GM12878 (cell line): ENCODE measurements around the gene PTPRJ. TPM values are rescaled to one million over a fixed set of nuclear protein-coding genes. Genes with fewer than 3 reads are reported as not detected.

ENCODE experiments used
- ATF3 ChIP-seq: IDR thresholded peaks from 2 replicates; pipeline ENCODE4 v1.6.1; 2011; ENCODE audit warnings: low read depth, mild to moderate bottlenecking, low read length, moderate library complexity, borderline replicate concordance; ENCODE audit errors: extremely low read depth
- CREB1 ChIP-seq: IDR thresholded peaks from 2 replicates; pipeline ENCODE4 v1.6.1; 2012; ENCODE audit warnings: low read depth, mild to moderate bottlenecking, inconsistent platforms
- CREM ChIP-seq: IDR thresholded peaks from 2 replicates; pipeline ENCODE4 v1.6.1; 2014; ENCODE audit warnings: antibody characterized with exemption, low read depth
- CUX1 ChIP-seq: IDR thresholded peaks from 2 replicates; pipeline ENCODE4 v1.6.1; 2012; ENCODE audit warnings: improper control_type of control experiment, low read depth, low read length; ENCODE audit not compliant: insufficient replicate concordance
- EED ChIP-seq: sonication (generic); IDR thresholded peaks from 2 replicates; pipeline ENCODE4 v1.6.1; 2016; ENCODE audit warnings: antibody characterized with exemption, low read depth
- IRF5 ChIP-seq: fragments of 450-650 bp; IDR thresholded peaks from 2 replicates; pipeline ENCODE4 v1.6.1; 2017; ENCODE audit warnings: borderline replicate concordance
- JUNB ChIP-seq: IDR thresholded peaks from 2 replicates; pipeline ENCODE4 v1.6.1; 2016; ENCODE audit warnings: antibody characterized with exemption, mild to moderate bottlenecking
- RAD51 ChIP-seq: fragments of 450-650 bp; IDR thresholded peaks from 2 replicates; pipeline ENCODE4 v1.6.1; 2016; ENCODE audit warnings: moderate library complexity, mild to moderate bottlenecking, inconsistent platforms
- RUNX3 ChIP-seq: IDR thresholded peaks from 2 replicates; pipeline ENCODE4 v1.6.1; 2012; ENCODE audit warnings: low read length, inconsistent platforms
- SMAD5 ChIP-seq: IDR thresholded peaks from 2 replicates; pipeline ENCODE4 v1.6.1; 2016; ENCODE audit warnings: antibody characterized with exemption, low read depth
- TAF1 ChIP-seq: IDR thresholded peaks from 2 replicates; pipeline ENCODE4 v1.6.1; 2011; ENCODE audit warnings: mild to moderate bottlenecking, low read depth, low read length, borderline replicate concordance
- ZNF622 ChIP-seq: fragments of 450-650 bp; IDR thresholded peaks from 2 replicates; pipeline ENCODE4 v1.6.1; 2017; ENCODE audit warnings: mild to moderate bottlenecking, inconsistent platforms
- polyA plus RNA-seq, 11 experiments: library from polyadenylated mRNA; depleted of rRNA in 4 of 11; unstranded in 6 of 11; stranded (reverse) in 5 of 11; fragments of >200 nt; fragmentation: Nextera tagmentation in 4 of 11; fragmentation: Illumina TruSeq in 1 of 11; extraction: Ambion mirVana in 4 of 11; extraction: Trizol in 1 of 11; gene quantifications; 1 replicate in 1 of 11; 2 replicates in 10 of 11; pipeline versions ENCODE4 v1.2.1 to v1.2.3, GENCODE V29; 2011 to 2016; ENCODE audit warnings: inconsistent platforms in 2 of 11, missing spikeins in 2 of 11, low read depth in 1 of 11
- total RNA-seq, 4 experiments: library from RNA; depleted of rRNA in 3 of 4; stranded (reverse); fragments of >200 nt in 3 of 4; fragmentation: Illumina TruSeq in 1 of 4; extraction: Trizol in 1 of 4; gene quantifications; 2 replicates each; pipeline versions ENCODE4 v1.2.1 to v1.2.3, GENCODE V29; 2013 to 2021
- TF ChIP-seq, protein P1 (sequence below): IDR thresholded peaks from 2 replicates; pipeline ENCODE4 v1.6.1; 2011; ENCODE audit warnings: borderline replicate concordance, low read depth, mild to moderate bottlenecking, moderate library complexity, low read length; ENCODE audit not compliant: insufficient read depth, poor library complexity, severe bottlenecking

The PTPRJ gene
- total and polyA plus RNA-seq, 10 of the 15 experiments (the other 5 are each of a cell fraction or from before 2014, with no cell fraction given) = 0.22 to 22.4 (median 7.4) TPM

- TF ChIP-seq CUX1 (no peak), RUNX3 (peak; percentile 26; the same call in 1 of the 2 replicates), ZNF622 (no peak), RAD51 (no peak), ATF3 (no peak), SMAD5 (no peak), TAF1 (no peak), JUNB (peak; percentile 38; the same call in 1 of the 2 replicates), EED (peak; percentile 47; the same call in 1 of the 2 replicates), IRF5 (no peak), CREB1 (peak; percentile 44; the same call in 1 of the 2 replicates), CREM (peak; percentile 48; the same call in 1 of the 2 replicates)
- TF ChIP-seq, protein P1, sequence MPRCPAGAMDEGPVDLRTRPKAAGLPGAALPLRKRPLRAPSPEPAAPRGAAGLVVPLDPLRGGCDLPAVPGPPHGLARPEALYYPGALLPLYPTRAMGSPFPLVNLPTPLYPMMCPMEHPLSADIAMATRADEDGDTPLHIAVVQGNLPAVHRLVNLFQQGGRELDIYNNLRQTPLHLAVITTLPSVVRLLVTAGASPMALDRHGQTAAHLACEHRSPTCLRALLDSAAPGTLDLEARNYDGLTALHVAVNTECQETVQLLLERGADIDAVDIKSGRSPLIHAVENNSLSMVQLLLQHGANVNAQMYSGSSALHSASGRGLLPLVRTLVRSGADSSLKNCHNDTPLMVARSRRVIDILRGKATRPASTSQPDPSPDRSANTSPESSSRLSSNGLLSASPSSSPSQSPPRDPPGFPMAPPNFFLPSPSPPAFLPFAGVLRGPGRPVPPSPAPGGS = peak; percentile 21
- TF ChIP-seq, all 136 proteins: peak for 6
Measured at GRCh38 chr11:48047616-48048015, 67.3 kb downstream of the PTPRJ start (continued).
